A549 (cell line): ENCODE results near the gene AEBP2. TPM values are rescaled to one million over a fixed set of nuclear protein-coding genes. Genes with fewer than 3 reads are reported as not detected.

Experiments used
- ATAC-seq, 2 experiments: fragments of 200-7000 bp in 1 of 2; fragments of >200 bp in 1 of 2; cut with Nextera tagmentation in 1 of 2; cut with Tn5 transposase in 1 of 2; 3 replicates each; pipeline versions ENCODE4 v1.8.0 to v1.9.1; 2018 to 2020; ENCODE audit warnings: mild to moderate bottlenecking in 1 of 2, moderate library complexity in 1 of 2
- CTCF ChIA-PET: fragments of 300-600 bp; sonication (Branson Sonifier 250); formaldehyde crosslinking; extraction: SDS; loops from one replicate; lab custom pipeline; 2021; ENCODE audit warnings: antibody characterized with exemption, inconsistent platforms; lab: Yijun Ruan, JAX
- POLR2A ChIA-PET: fragments of 350-600 bp; formaldehyde crosslinking; extraction: SDS; loops from one replicate; lab custom pipeline; 2021; ENCODE audit warnings: antibody characterized with exemption, inconsistent platforms; lab: Yijun Ruan, JAX
- DNase-seq, 2 experiments: peaks; one replicate each; pipeline versions ENCODE4 v3.0.0 to v3.0.0-alpha.2; 2011 to 2016; ENCODE audit warnings: low read depth in 1 of 2, low spot score in 1 of 2
- FAIRE-seq: peaks from 2 replicates; lab custom pipeline; 2011; peaks lifted over from hg19 to GRCh38; lab: Jason Lieb, UNC
- H3K27ac ChIP-seq, 2 experiments: fragments of >200 bp; sonication (Bioruptor Twin); formaldehyde crosslinking; 3 replicates each; pipeline ENCODE4 v1.5.1; 2016 to 2017
- H3K4me1 ChIP-seq: fragments of >200 bp; sonication (Bioruptor Twin); formaldehyde crosslinking; 3 replicates; pipeline ENCODE4 v1.6.1; 2016
- H3K4me2 ChIP-seq: fragments of >200 bp; sonication (Bioruptor Twin); formaldehyde crosslinking; 3 replicates; pipeline ENCODE4 v1.6.1; 2016
- H3K4me3 ChIP-seq: fragments of >200 bp; sonication (Bioruptor Twin); formaldehyde crosslinking; 3 replicates; pipeline ENCODE4 v1.5.1; 2016
- H3K9me3 ChIP-seq: fragments of >200 bp; sonication (Bioruptor Twin); formaldehyde crosslinking; 3 replicates; pipeline ENCODE4 v1.6.1; 2016
- CBX2 ChIP-seq: fragments of 200-600 bp; sonication (generic); IDR thresholded peaks from 2 replicates; pipeline ENCODE4 v1.6.1; 2016; ENCODE audit warnings: low read depth, mild to moderate bottlenecking, borderline replicate concordance
- CEBPB ChIP-seq, 2 experiments: fragments of >200 bp in 1 of 2; sonication (Bioruptor Twin) in 1 of 2; formaldehyde crosslinking in 1 of 2; IDR thresholded peaks; 2 replicates each; pipeline ENCODE4 v1.6.1; 2012 to 2016
- CHD2 ChIP-seq: fragments of 150-350 bp; IDR thresholded peaks from 2 replicates; pipeline ENCODE4 v1.6.1; 2014; ENCODE audit warnings: low read length; ENCODE audit not compliant: partially characterized antibody
- CHD4 ChIP-seq: fragments of 200-600 bp; sonication (generic); IDR thresholded peaks from 2 replicates; pipeline ENCODE4 v1.6.1; 2016; ENCODE audit warnings: antibody characterized with exemption, mild to moderate bottlenecking, borderline replicate concordance
- EHF ChIP-seq: fragments of 250-450 bp; sonication (Bioruptor Pico); IDR thresholded peaks from 2 replicates; pipeline ENCODE4 v1.5.0; 2020; ENCODE audit warnings: mild to moderate bottlenecking
- HEYL ChIP-seq: fragments of 250-450 bp; sonication (Bioruptor Pico); IDR thresholded peaks from 2 replicates; pipeline ENCODE4 v1.8.0; 2021; ENCODE audit warnings: mild to moderate bottlenecking, moderate library complexity
- JUN ChIP-seq, 2 experiments: fragments of >200 bp; sonication (Bioruptor Twin); formaldehyde crosslinking; IDR thresholded peaks; 2 replicates in 1 of 2; 3 replicates in 1 of 2; pipeline ENCODE4 v1.6.1; 2016 to 2017
- MAFK ChIP-seq: fragments of 450-650 bp; IDR thresholded peaks from 2 replicates; pipeline ENCODE4 v1.6.1; 2014; ENCODE audit not compliant: partially characterized antibody
- NFE2L2 ChIP-seq: fragments of 150-350 bp; conservative IDR thresholded peaks from 2 replicates; pipeline ENCODE4 v1.6.1; 2014; ENCODE audit warnings: low read length
- PHF8 ChIP-seq: fragments of 200-600 bp; sonication (generic); IDR thresholded peaks from 2 replicates; pipeline ENCODE4 v1.6.1; 2016; ENCODE audit warnings: low read depth, mild to moderate bottlenecking, antibody characterized with exemption, moderate library complexity, borderline replicate concordance
- POLR2A ChIP-seq: IDR thresholded peaks from 2 replicates; pipeline ENCODE4 v1.6.1; 2012; ENCODE audit warnings: mild to moderate bottlenecking, low read length
- POLR2AphosphoS2 ChIP-seq: conservative IDR thresholded peaks from 2 replicates; pipeline ENCODE4 v1.6.1; 2012; ENCODE audit warnings: low read length, improper control_type of control experiment, inconsistent platforms
- RAD21 ChIP-seq, 2 experiments: fragments of >200 bp in 1 of 2; sonication (Bioruptor Twin) in 1 of 2; formaldehyde crosslinking in 1 of 2; IDR thresholded peaks in 1 of 2; conservative IDR thresholded peaks in 1 of 2; 2 replicates in 1 of 2; 3 replicates in 1 of 2; pipeline ENCODE4 v1.6.1; 2012 to 2018; ENCODE audit warnings: inconsistent platforms in 1 of 2
- RCOR1 ChIP-seq: fragments of 150-350 bp; IDR thresholded peaks from 2 replicates; pipeline ENCODE4 v1.6.1; 2014; ENCODE audit warnings: antibody characterized with exemption, low read length, low read depth
- RFX5 ChIP-seq: fragments of 450-650 bp; IDR thresholded peaks from 2 replicates; pipeline ENCODE4 v1.7.1; 2014; ENCODE audit warnings: antibody characterized with exemption, mild to moderate bottlenecking, moderate library complexity
- SMC3 ChIP-seq: fragments of >200 bp; sonication (Bioruptor Twin); formaldehyde crosslinking; IDR thresholded peaks from 3 replicates; pipeline ENCODE4 v1.6.1; 2018; ENCODE audit warnings: inconsistent platforms
- TFCP2L1 ChIP-seq: fragments of 250-450 bp; sonication (Bioruptor Pico); IDR thresholded peaks from 2 replicates; pipeline ENCODE4 v1.5.0; 2021; ENCODE audit warnings: mild to moderate bottlenecking
- TP53 ChIP-seq: fragments of 250-450 bp; sonication (Bioruptor Pico); IDR thresholded peaks from 2 replicates; pipeline ENCODE4 v1.5.0; 2021; ENCODE audit warnings: mild to moderate bottlenecking, moderate library complexity
- ZFP36 ChIP-seq: fragments of 450-650 bp; IDR thresholded peaks from 2 replicates; pipeline ENCODE4 v1.6.1; 2014; ENCODE audit warnings: borderline replicate concordance; ENCODE audit not compliant: partially characterized antibody
- ZNF302 ChIP-seq: fragments of 250-450 bp; sonication (Bioruptor Pico); IDR thresholded peaks from 2 replicates; pipeline ENCODE4 v1.9.0; 2021; ENCODE audit warnings: inconsistent platforms, mild to moderate bottlenecking, moderate library complexity
- WGBS: methylation state at CpG from one replicate; pipeline ENCODE4 v1.1.6; 2017; ENCODE audit errors: missing lambda C conversion rate; 5-methylcytosine and 5-hydroxymethylcytosine counted together
- polyA plus RNA-seq, 4 experiments: library from polyadenylated mRNA; depleted of rRNA in 3 of 4; stranded (reverse); fragments of >200 nt; fragmentation: RNase III in 1 of 4; extraction: RNeasy Plus Mini Kit Qiagen cat#74134 plus additional on column Dnase treatment in 1 of 4; gene quantifications; 2 replicates in 3 of 4; 3 replicates in 1 of 4; pipeline ENCODE4 v1.2.3, GENCODE V29; 2011 to 2017
- TF ChIP-seq, protein P1 (sequence below): fragments of 150-350 bp; IDR thresholded peaks from 2 replicates; pipeline ENCODE4 v1.6.1; 2014; ENCODE audit warnings: low read depth, mild to moderate bottlenecking, low read length
- TF ChIP-seq, protein P2 (sequence below): fragments of 250-450 bp; sonication (Bioruptor Pico); IDR thresholded peaks from 2 replicates; pipeline ENCODE4 v1.5.0; 2021; ENCODE audit warnings: mild to moderate bottlenecking, moderate library complexity, borderline replicate concordance
- TF ChIP-seq, protein P3 (sequence below): fragments of >200 bp; sonication (Bioruptor Twin); formaldehyde crosslinking; IDR thresholded peaks from 3 replicates; pipeline ENCODE4 v1.5.1; 2016
- TF ChIP-seq, protein P4 (sequence below): fragments of 200-600 bp; sonication (generic); IDR thresholded peaks from 2 replicates; pipeline ENCODE4 v1.6.1; 2016; ENCODE audit warnings: antibody characterized with exemption, mild to moderate bottlenecking, moderate library complexity

The AEBP2 gene
- polyA plus RNA-seq, 2 of the 4 experiments (the other 2 are of a cell fraction) = 23.5 to 27.3 TPM

DNA sequence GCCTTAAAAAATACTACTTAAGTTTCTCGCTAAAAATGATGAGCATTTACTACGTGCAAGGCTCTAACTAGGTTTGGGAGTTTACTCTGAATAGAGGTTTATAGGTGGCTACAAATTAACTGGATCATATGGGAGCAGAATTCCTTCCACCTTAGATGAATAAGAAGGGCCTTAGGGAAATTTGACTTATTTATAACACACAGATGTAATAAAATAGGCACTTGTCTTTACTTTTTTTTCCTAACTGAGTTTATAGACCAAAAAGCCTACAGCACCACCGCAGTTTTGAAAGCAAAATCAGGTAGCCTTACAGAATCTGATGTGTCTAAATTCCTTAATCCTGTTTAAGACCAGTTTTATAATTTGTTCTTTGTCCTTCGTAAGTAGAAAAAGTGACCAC lies 10.5 kb downstream of the AEBP2 start:
- no peaks in the 10 kb centered on the region for H3K9me3 ChIP-seq
- ATAC-seq (no peak), DNase-seq (no peak), FAIRE-seq (no peak)
- WGBS = 94% methylated on average over 4 of the region's 4 CpGs
- H3K27ac ChIP-seq = no peak overlapping the region
- ChIA-PET POLR2A (no interaction called here), CTCF (no interaction called here)
- no peak overlapping the region for H3K4me2 ChIP-seq
- no peak overlapping the region for H3K4me3 ChIP-seq
- H3K4me1 ChIP-seq = peaks cover 4% of the 10 kb centered on the region; the same call in 2 of the 3 replicates
- TF ChIP-seq RCOR1 (no peak), NFE2L2 (no peak), MAFK (no peak), CBX2 (no peak), RFX5 (no peak), TFCP2L1 (CRISPR knock-in tag) (no peak)
- TF ChIP-seq, protein P1, sequence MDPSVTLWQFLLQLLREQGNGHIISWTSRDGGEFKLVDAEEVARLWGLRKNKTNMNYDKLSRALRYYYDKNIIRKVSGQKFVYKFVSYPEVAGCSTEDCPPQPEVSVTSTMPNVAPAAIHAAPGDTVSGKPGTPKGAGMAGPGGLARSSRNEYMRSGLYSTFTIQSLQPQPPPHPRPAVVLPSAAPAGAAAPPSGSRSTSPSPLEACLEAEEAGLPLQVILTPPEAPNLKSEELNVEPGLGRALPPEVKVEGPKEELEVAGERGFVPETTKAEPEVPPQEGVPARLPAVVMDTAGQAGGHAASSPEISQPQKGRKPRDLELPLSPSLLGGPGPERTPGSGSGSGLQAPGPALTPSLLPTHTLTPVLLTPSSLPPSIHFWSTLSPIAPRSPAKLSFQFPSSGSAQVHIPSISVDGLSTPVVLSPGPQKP = no peak

DNA sequence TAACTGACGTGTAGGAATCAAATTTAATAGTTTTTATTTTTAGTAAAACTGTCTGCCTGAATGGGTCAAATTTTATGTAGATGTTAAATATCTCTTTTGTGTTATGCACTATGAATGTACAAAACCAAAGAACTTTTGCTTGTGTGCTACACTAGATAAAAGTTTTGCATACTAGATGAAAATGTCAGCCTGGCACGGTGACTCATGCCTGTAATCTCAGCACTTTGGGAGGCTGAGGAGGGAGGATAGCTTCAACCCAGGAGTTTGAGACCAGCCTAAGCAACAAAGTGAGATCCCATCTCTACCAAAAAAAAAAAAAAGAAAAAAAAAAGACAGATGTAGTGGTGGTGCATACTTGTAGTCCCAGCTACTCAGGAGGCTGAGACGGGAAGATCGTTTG lies 11.1 kb downstream of the AEBP2 start:
- POLR2A ChIA-PET = no interaction called here
- no peak for FAIRE-seq
- Histone ChIP-seq H3K27ac (no peak overlapping the region), H3K9me3 (no peaks in the 10 kb centered on the region), H3K4me3 (no peak overlapping the region), H3K4me2 (no peak overlapping the region), H3K4me1 (peaks cover 4% of the 10 kb centered on the region; the same call in 1 of the 3 replicates)
- CTCF ChIA-PET = no interaction called here
- 94% methylated on average over 4 of the region's 4 CpGs for WGBS
- no peak for ATAC-seq
- no peak for DNase-seq
- TF ChIP-seq TP53 (CRISPR knock-in tag) (no peak), CHD4 (no peak), PHF8 (no peak), RAD21 (conservative IDR thresholded peaks at IDR 0.05 in 1 of 2, IDR thresholded peaks at IDR 0.05 in 1 of 2) (no peak), HEYL (CRISPR knock-in tag) (no peak), NFE2L2 (no peak), ZNF302 (CRISPR knock-in tag) (no peak), ZFP36 (no peak), CBX2 (no peak), POLR2AphosphoS2 (no peak), SMC3 (no peak), JUN (IDR thresholded peaks at IDR 0.05) (no peak), CHD2 (no peak), TFCP2L1 (CRISPR knock-in tag) (no peak), POLR2A (no peak), EHF (CRISPR knock-in tag) (no peak), CEBPB (IDR thresholded peaks at IDR 0.05) (no peak)
- TF ChIP-seq, protein P2, sequence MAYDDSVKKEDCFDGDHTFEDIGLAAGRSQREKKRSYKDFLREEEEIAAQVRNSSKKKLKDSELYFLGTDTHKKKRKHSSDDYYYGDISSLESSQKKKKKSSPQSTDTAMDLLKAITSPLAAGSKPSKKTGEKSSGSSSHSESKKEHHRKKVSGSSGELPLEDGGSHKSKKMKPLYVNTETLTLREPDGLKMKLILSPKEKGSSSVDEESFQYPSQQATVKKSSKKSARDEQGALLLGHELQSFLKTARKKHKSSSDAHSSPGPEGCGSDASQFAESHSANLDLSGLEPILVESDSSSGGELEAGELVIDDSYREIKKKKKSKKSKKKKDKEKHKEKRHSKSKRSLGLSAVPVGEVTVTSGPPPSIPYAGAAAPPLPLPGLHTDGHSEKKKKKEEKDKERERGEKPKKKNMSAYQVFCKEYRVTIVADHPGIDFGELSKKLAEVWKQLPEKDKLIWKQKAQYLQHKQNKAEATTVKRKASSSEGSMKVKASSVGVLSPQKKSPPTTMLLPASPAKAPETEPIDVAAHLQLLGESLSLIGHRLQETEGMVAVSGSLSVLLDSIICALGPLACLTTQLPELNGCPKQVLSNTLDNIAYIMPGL (CRISPR knock-in tag) = no peak
- TF ChIP-seq, protein P3, sequence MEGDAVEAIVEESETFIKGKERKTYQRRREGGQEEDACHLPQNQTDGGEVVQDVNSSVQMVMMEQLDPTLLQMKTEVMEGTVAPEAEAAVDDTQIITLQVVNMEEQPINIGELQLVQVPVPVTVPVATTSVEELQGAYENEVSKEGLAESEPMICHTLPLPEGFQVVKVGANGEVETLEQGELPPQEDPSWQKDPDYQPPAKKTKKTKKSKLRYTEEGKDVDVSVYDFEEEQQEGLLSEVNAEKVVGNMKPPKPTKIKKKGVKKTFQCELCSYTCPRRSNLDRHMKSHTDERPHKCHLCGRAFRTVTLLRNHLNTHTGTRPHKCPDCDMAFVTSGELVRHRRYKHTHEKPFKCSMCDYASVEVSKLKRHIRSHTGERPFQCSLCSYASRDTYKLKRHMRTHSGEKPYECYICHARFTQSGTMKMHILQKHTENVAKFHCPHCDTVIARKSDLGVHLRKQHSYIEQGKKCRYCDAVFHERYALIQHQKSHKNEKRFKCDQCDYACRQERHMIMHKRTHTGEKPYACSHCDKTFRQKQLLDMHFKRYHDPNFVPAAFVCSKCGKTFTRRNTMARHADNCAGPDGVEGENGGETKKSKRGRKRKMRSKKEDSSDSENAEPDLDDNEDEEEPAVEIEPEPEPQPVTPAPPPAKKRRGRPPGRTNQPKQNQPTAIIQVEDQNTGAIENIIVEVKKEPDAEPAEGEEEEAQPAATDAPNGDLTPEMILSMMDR = no peak
- TF ChIP-seq, protein P4, sequence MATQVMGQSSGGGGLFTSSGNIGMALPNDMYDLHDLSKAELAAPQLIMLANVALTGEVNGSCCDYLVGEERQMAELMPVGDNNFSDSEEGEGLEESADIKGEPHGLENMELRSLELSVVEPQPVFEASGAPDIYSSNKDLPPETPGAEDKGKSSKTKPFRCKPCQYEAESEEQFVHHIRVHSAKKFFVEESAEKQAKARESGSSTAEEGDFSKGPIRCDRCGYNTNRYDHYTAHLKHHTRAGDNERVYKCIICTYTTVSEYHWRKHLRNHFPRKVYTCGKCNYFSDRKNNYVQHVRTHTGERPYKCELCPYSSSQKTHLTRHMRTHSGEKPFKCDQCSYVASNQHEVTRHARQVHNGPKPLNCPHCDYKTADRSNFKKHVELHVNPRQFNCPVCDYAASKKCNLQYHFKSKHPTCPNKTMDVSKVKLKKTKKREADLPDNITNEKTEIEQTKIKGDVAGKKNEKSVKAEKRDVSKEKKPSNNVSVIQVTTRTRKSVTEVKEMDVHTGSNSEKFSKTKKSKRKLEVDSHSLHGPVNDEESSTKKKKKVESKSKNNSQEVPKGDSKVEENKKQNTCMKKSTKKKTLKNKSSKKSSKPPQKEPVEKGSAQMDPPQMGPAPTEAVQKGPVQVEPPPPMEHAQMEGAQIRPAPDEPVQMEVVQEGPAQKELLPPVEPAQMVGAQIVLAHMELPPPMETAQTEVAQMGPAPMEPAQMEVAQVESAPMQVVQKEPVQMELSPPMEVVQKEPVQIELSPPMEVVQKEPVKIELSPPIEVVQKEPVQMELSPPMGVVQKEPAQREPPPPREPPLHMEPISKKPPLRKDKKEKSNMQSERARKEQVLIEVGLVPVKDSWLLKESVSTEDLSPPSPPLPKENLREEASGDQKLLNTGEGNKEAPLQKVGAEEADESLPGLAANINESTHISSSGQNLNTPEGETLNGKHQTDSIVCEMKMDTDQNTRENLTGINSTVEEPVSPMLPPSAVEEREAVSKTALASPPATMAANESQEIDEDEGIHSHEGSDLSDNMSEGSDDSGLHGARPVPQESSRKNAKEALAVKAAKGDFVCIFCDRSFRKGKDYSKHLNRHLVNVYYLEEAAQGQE = no peak
- TF ChIP-seq, all 56 proteins: peak for 0
